Cardiac fibroblast (primary cell): ENCODE measurements around the gene NOL4L.

Source experiments
- DNase-seq, 2 donors: peaks; one replicate each; pipeline versions ENCODE4 v3.0.0 to v3.0.0-alpha.2; 2010; ENCODE audit warnings: low read depth in 2 of 2
- H3K4me3 ChIP-seq, 2 donors: replicated peaks in 1 of 2; 1 replicate in 1 of 2; 2 replicates in 1 of 2; pipeline ENCODE4 v1.5.1; 2011; ENCODE audit warnings: low read depth in 2 of 2, low read length in 2 of 2, mild to moderate bottlenecking in 2 of 2, moderate library complexity in 1 of 2
- TF ChIP-seq, protein P1 (sequence below): IDR thresholded peaks from one replicate; pipeline ENCODE4 v1.5.1; 2011; ENCODE audit warnings: low read depth, mild to moderate bottlenecking, low read length, inconsistent platforms

Gene NOL4L

DNA sequence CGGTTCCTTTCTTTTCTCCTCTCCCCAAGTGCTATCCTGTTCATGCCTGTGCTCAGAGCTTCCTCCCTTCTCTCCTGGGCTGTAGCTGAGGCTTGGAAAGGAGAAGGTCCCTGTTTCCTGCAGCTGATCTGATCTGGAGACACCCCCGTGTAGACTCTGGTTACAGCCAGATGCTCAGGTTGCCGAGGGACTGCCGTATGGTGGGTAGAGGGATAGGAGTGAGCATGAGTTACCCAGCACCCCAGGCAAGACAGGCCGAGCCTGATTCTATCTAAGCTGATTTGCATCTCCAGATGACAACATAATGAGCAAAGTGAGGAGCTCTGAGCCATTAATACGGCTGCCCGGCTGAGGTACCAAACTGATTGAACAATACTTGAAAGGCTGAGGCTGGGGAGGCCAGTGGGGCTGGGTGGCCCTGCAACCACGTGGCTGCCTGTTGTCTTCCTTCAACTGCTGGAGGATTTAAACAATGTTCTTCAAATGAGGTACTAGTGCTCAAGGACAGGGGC, 135.2 kb downstream of the NOL4L start:
- DNase-seq, result no peak
- no peak overlapping the region for H3K4me3 ChIP-seq
- TF ChIP-seq, protein P1, sequence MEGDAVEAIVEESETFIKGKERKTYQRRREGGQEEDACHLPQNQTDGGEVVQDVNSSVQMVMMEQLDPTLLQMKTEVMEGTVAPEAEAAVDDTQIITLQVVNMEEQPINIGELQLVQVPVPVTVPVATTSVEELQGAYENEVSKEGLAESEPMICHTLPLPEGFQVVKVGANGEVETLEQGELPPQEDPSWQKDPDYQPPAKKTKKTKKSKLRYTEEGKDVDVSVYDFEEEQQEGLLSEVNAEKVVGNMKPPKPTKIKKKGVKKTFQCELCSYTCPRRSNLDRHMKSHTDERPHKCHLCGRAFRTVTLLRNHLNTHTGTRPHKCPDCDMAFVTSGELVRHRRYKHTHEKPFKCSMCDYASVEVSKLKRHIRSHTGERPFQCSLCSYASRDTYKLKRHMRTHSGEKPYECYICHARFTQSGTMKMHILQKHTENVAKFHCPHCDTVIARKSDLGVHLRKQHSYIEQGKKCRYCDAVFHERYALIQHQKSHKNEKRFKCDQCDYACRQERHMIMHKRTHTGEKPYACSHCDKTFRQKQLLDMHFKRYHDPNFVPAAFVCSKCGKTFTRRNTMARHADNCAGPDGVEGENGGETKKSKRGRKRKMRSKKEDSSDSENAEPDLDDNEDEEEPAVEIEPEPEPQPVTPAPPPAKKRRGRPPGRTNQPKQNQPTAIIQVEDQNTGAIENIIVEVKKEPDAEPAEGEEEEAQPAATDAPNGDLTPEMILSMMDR, result no peak

DNA sequence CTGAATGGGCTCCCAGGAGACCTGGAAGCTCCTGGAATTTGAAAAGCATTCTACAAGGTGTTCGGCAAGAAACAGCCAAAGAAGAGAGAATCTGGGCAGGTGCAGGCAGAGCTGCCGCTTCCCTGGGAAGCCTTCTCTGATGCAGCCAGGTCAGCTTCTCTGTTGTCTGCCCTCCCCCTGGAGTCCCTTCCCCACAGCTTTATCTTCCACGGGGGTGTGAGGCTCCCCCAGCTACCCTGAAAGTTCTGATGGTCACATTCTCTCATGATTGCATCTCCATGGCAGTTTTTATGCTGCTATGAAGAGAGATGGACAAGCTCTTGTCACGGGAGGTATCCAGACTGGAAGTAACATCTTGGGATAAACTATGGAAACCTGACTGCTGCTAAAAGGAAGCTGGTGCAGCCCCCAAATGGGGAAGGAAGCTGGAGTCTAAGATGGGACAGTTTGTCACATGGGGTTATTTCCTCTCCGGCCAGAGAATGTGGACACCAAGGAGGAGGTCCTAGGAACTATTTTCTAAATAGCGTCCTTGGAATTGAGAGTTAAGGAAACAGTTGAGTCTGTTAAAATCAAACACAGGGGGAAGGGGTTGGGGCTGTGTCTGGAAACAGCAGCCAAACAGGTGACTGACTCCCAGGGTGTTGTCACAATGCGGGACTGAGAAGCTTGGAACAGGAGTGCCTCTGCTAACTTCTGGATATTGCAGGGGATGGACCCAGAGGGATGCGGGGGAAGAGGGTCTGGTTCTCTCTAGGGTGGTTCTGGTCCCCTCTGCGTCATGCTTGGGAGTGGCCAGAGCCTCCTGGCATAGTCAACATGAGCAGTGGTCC, 135.9 kb downstream of the NOL4L start:
- H3K4me3 ChIP-seq, result no peak overlapping the region
- TF ChIP-seq, protein P1, result no peak
- DNase-seq, result no peak

DNA sequence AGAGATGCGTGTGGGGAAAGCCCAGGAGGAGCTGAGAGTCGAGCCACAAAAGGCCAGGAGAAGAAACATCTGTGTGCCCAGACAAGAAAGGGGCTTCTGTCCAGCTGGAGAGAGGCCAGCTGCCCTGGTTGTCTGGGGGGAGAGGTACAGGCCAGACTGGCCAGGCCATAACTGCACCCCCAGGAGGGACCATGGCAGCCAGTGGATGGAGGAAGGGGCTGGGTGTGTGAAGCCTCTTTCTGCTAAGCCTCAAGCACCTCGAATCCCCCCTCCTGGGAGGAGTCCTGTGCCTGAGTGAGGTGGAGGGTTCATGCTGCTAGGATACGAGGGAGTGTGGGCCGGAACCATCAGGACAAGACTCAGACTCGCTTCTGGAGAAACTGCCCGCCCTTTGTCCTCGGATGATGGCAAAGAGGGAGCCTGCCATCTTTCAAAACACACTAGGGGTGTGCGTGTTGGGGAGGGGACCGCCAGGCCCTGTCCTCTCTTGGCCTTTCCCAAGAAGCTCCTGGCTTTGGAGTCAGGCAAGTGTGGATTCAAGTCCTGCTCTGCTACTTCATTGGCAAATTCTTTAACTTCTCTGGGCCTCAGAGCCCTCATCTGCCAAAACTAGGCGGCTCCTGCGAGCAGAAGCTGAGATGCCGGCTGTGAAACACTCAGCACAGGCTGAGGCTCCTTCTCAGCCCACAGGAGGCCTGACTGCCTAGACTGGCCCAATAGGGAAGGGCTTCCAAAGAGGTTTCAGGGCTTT, 136.7 kb downstream of the NOL4L start:
- no peak for DNase-seq
- H3K4me3 ChIP-seq, result no peak overlapping the region
- TF ChIP-seq, protein P1, result no peak

DNA sequence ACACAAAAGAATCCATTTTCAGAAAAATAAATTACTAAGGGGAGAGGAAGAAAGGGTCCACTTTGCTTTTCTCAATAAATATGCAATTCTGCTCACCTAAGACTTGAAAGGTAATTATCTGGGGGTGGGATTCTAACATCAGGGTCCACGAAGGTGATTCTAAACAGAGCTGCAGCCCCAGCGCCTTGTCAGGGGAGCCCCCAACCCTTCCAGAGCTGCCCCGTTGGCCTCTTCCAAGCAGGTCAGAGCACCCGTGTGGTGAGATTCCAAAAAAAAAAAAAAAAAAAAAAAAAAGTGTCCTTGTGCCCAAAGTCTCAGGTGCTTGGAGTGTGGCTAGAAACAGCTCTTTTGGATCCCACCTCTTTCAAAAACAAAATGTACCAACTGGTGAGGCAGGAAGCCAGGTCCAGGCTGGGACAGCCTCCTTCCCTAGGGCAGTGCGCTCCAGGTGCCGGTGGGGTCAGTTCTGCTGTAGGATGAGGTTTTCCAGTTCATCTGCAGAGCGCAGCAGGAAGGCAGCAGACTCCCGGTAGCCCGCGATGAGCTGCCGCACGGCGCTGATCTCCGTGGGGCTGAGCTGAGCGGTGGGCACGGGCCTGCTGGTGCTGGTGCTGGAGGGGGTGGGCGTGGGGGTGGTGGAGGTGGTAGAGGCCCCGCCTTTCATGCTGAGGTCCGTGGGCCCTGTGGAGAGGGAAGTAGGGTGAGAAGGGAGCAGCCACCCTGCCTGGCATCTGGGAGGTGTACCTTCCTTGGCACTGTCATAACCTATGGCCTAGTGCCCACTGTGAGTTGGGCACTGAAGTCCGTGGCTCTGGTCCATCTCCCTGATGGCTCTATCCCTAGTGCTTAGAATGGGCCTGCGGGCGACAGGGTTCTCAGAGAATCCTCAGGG, 137.8 kb downstream of the NOL4L start:
- DNase-seq, result no peak
- no peak overlapping the region for H3K4me3 ChIP-seq
- TF ChIP-seq, protein P1, result no peak

DNA sequence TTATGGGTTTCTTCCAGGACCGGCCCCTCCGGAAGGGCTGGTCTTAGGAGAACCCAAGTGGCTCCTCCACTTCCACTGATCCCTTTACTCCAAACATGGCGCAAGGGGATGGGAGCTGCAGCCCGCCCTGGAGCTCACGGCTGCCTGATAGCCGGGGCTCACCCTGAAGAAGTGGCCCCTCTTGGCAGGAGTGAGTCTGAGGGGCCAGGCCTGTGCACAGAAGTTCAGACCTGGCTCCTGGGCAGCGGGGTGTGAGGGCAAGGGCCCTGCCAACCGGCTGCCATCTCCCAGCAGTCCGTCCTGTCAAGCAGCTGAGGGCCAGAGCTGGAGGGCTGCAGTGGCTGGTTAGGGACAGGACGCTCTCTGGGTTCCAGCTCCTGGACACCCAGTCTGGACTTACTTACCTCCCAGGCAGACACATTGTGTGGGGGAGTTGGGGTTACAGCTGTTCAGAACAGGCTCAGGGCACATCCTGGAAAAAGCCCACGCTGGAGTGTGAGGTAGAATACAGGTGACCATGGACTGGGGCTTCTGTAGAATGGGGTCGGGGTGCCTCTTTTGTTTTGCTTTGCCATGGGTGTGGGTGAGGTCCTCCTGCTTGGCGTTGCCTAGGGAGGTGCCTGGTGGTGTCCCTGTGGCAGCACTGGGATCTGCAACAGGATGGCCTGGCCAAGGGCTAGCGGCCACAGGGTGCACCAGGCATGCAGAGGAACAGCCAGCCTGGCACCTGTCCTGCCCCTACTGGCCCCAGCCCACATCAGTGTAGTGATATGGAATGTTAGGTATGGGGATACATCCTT, 138.6 kb downstream of the NOL4L start:
- TF ChIP-seq, protein P1, result no peak
- no peak overlapping the region for H3K4me3 ChIP-seq
- no peak for DNase-seq
